Measurements from ENCODE around the gene R3HDM4.

R3HDM4 gene

GRCh38 chr19:929891-930258 lies 16.9 kb upstream of the R3HDM4 start:
- DNase-seq (ENCODE audit: low read depth): no peak

DNA sequence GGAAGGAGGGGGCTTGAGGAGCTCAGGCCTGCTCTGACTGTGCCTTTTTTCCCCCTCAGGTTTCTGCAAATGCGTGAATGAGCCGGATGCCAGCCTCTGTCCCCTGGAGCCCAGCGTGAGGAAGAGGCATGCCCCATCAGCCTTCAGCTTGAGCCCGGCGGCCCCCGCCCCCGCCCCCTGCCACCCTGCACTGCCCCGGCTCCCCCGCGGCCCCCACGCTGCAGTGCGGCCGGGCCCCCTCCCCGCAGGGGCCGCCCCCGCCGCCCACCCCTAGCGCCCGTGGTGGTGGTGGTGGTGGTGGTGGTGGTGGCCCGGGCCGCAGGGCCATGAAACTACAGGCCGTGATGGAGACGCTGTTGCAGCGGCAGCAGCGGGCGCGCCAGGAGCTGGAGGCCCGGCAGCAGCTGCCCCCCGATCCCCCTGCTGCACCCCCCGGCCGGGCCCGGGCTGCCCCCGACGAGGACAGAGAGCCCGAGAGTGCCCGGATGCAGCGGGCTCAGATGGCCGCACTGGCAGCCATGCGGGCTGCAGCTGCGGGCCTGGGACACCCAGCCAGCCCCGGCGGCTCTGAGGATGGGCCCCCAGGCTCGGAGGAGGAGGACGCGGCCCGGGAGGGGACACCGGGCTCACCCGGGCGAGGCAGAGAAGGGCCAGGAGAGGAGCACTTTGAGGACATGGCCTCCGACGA lies 16.3 kb upstream of the R3HDM4 start:
- no peak for DNase-seq (ENCODE audit: low read depth)

DNA sequence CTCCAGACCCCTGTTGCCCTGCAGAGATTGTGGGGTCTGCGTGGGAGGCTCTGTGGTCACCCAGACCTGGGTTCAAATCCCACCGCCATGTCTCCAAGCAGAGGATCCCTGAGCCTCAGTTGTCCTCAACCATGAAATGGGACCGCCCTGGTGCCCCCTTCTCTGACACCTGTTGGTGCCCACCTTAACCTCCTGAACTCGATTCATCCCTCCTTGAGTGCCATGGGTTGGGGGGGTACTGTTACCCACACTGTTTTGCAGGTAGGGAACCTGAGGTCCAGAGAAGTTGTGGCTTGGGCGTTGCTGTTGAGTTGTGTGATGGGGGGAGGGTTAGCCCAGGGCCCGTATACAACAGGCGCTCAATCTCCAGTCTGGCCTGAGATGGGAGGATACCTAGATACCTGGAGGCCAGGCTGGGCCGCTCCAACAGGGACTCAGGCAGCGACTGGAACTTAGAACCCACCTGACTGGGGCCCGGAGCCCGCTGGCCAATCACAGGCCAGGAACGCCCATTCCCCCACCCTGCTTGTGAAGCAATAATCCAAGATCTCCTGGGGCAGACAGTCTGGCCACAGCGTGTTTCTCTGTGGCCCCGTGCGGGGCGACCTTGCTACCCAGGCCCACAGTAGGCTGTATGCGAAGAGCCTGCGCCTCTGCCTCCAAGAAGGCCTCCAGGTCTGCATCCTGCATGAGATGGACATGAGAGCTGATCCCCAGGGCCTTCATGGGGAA lies 15.6 kb upstream of the R3HDM4 start:
- DNase-seq (ENCODE audit: low read depth): no peak

GRCh38 chr19:927780-928401 lies 14.9 kb upstream of the R3HDM4 start:
- DNase-seq (ENCODE audit: low read depth): no peak

GRCh38 chr19:927351-927779 lies 14.3 kb upstream of the R3HDM4 start:
- no peak for DNase-seq (ENCODE audit: low read depth)

- no peak for DNase-seq (ENCODE audit: low read depth)
Observed at GRCh38 chr19:926589-927350, 13.8 kb upstream of the R3HDM4 start.

GRCh38 chr19:926323-926588 lies 13.2 kb upstream of the R3HDM4 start:
- no peak for DNase-seq (ENCODE audit: low read depth)

- peak; percentile 66 for DNase-seq (ENCODE audit: low read depth)
Observed at GRCh38 chr19:925526-926322, 12.7 kb upstream of the R3HDM4 start, which contains the start of gene ARID3A. ARID3A (plus strand) TSS chr19:926035; CDS start chr19:929529, 3,494 bp downstream.

DNA sequence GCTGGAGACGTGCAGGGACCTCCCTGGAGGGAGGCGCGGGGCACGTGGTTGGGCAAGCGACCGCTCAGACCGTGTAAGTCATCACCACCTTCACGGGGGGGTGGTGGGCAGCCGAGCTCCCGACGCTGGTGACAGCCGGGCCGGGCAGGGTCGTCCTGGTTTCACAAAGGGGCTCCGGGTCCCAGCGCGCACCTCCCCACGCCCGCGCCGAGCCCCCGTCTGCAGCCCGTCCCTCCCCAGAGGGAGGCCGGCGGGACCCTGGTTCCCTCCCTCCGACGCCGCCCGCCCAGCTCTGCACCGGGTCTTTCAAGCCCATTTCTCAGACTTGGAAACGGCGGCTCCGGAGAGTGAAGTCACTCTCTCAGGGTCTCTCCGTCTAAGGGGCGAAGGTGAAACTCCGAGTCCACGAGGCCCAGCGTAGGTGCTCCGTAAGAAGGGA lies 12.1 kb upstream of the R3HDM4 start:
- no peak for DNase-seq (ENCODE audit: low read depth)

- no peak for DNase-seq (ENCODE audit: low read depth)
Observed at GRCh38 chr19:924553-925086, 11.6 kb upstream of the R3HDM4 start.

GRCh38 chr19:920051-920864 lies 7.2 kb upstream of the R3HDM4 start:
- peak; percentile 59 for DNase-seq (ENCODE audit: low read depth)

GRCh38 chr19:919199-920050 lies 6.4 kb upstream of the R3HDM4 start:
- DNase-seq (ENCODE audit: low read depth): no peak

GRCh38 chr19:918481-919198 lies 5.6 kb upstream of the R3HDM4 start:
- DNase-seq (ENCODE audit: low read depth): no peak

DNA sequence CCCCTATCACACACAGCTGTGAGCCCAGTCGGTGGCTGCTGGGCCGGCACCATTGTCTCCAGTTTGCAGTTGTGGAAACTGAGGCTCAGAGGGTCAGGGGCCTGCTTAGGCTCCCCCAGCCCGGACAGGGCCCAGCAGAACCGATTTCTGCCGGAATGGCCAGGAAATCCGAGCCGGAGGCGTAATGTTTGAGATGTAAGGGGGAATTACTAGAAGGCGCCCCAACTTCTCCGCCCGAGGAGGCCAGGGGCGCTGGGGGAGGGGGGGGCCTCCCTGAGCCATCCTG lies 5.1 kb upstream of the R3HDM4 start:
- DNase-seq (ENCODE audit: low read depth): no peak

DNA sequence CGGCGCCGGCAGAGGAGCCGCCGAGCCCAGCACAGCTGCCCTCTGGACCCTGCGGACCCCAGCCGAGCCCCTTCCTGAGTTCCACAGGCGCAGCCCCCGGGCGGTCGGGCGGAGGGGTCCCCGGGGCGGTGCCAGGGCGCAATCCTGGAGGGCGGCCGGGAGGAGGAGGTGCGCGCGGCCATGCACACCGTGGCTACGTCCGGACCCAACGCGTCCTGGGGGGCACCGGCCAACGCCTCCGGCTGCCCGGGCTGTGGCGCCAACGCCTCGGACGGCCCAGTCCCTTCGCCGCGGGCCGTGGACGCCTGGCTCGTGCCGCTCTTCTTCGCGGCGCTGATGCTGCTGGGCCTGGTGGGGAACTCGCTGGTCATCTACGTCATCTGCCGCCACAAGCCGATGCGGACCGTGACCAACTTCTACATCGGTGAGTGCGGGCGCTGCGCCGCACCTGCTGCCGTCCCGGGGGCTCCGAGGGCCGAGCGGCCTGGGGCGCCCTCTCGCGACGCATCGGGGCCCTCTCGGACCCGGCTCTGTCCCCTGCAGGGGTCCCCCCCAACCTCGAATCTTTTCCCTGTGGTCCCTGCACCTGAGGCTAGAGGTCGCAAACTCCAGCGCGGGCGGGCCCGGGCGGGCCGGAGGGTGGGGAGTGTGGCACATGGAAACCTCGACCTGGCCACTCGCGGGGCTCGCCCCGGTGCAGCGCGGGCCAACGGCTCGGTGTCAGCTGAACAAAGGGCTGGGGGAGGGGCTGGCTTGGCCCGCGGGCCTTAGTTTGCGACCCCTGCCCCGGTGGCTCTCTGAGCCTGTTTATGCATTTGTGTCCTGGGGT lies 4.5 kb upstream of the R3HDM4 start, which contains the start of gene KISS1R:
KISS1R (plus strand) TSS at position 11 of the 829 bp plus-strand sequence; CDS start at position 181, 170 bp downstream.
- DNase-seq (ENCODE audit: low read depth): no peak

DNA sequence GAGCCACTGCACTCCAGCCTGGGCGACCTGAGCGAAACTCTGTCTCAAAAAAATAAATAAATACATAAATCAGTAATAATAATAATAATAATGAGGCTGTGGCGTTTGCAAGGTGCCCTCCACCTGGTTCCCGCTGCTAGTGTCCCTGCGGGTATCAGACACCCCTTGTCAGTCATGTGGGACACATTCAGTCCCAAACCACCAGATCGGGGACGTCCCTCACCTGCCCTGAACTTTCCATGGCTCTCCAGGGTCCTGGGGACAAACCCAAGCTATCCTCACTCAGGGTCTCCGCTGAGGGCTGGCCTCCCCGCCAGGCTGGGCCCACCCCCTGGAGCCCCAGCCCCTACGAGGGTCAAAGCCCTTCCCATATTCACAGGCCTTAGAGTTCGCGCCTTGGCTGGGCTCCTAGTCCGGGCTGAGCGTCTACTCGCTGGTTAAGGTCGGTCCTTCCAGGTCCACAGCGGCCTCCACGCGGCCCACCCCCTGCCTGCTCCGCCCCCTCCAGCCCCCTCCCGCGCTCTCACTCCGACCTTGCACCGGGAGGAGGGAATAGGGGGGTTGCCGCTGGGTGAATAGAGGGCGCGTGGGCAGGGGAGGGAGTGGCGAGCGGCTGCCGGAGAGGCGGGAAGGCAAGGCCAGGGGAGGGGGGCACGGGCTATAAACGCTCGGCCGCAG lies 3.8 kb upstream of the R3HDM4 start:
- no peak for DNase-seq (ENCODE audit: low read depth)

Data from activated T-cell treated with anti-CD3 and anti-CD28 coated beads for 1 hour (primary cell).